ENCODE measurements around the gene SIX5. TPM values are rescaled to one million over a fixed set of nuclear protein-coding genes. Genes with fewer than 3 reads are reported as not detected.
A peak's percentile ranks its signal among the peaks of the same experiment; 100 is the strongest.

SIX5 gene
- total and polyA plus RNA-seq, 9 of the 15 experiments (the other 6 are each of a cell fraction or from before 2014, with no cell fraction given) = 1.4 to 17.2 (median 7.4) TPM; not detected in 2

DNA sequence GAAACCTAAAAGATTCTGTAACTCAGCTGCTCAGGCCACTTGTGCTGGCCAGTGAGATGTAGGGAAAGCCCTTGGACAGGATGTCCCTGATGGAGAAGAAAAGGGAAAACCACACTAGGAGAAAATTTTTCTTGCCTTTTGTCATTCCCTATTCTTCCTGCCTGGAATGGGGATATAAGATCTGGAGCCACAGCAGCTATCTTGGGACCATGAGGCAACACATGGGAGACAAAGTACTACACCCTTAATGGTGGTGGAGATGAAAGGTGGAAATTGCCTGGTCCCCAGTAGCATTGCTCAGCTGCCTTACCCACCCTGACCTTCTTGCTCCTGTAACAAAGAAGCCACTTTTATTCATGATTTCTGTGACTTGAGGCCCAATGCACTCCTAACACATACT lies 36.7 kb upstream of the SIX5 start:
- Histone ChIP-seq H3K27me3 (ENCODE audit: control insufficient read depth in 2 of 2, insufficient read depth in 2 of 2, low read length in 2 of 2) (no peaks in the 10 kb centered on the region), H3K36me3 (ENCODE audit: control insufficient read depth, insufficient read depth, low read length) (no peaks in the 10 kb centered on the region), H3K79me2 (ENCODE audit: control insufficient read depth, insufficient read depth, low read length) (no peaks in the 10 kb centered on the region), H2AFZ (ENCODE audit: low read depth, low read length) (no peak overlapping the region), H3K4me1 (replicated peaks in 1 of 2; ENCODE audit: control insufficient read depth in 2 of 2, insufficient read depth in 2 of 2, low read length in 2 of 2) (peaks cover 13 to 33% of the 10 kb centered on the region in 2 experiments; a peak in 4 of 5 replicates), H3K27ac (ENCODE audit: extremely low read depth, low read depth, low read length) (no peak overlapping the region), H4K20me1 (replicated peaks; ENCODE audit: control insufficient read depth, insufficient read depth, low read length) (no peaks in the 10 kb centered on the region), H3K9me3 (replicated peaks; ENCODE audit: control insufficient read depth, insufficient read depth, low read depth, low read length) (no peaks in the 10 kb centered on the region), H3K9ac (ENCODE audit: insufficient read depth in 1 of 2, low read depth in 2 of 2, low read length in 2 of 2) (no peak overlapping the region), H3K4me2 (ENCODE audit: insufficient read depth, low read length) (no peak overlapping the region), H3K4me3 (no peak overlapping the region), H3K9me1 (ENCODE audit: control insufficient read depth, insufficient read depth, low read length) (no peaks in the 10 kb centered on the region)
- POLR2A ChIA-PET = interaction anchor here (2.0 kb wide), 1 partner anchor 13 kb away, joined by 6 read pairs; the partner anchor contains the start of gene DMWD
- intact Hi-C loops (cut with micrococcal nuclease) = no loop called here
- ATAC-seq (no peak), DNase-seq (ENCODE audit: extremely low read depth in 1 of 4, low spot score in 3 of 4) (no peak), FAIRE-seq (no peak)
- in situ Hi-C loops (cut with MboI) = loop anchor here (10.0 kb wide), 1 partner anchor 199 kb away; no protein-coding TSS in a partner anchor
- no TSS peak for BruUV-seq (replicated peaks)
- CTCF ChIA-PET (ENCODE audit: low intra/inter-chr PET ratio) = no interaction called here
- TF ChIP-seq ZHX1 (conservative IDR thresholded peaks at IDR 0.05; ENCODE audit: low read length) = no peak
- TF ChIP-seq CBX1 (IDR thresholded peaks at IDR 0.05; ENCODE audit: low read depth) = peak; percentile 93; the same call in 1 of the 2 replicates
- TF ChIP-seq GABPB1 (CRISPR knock-in tag; IDR thresholded peaks at IDR 0.05) = no peak
- no peak for TF ChIP-seq ZNF668 (CRISPR knock-in tag; IDR thresholded peaks at IDR 0.05)
- TF ChIP-seq MEF2D (tag; conservative IDR thresholded peaks at IDR 0.05; ENCODE audit: low read depth) = no peak
- no peak for TF ChIP-seq FOXM1 (IDR thresholded peaks at IDR 0.05; ENCODE audit: low read depth)
- no peak for TF ChIP-seq FOXM1 (CRISPR knock-in tag; IDR thresholded peaks at IDR 0.05; ENCODE audit: low read depth)
- no peak for TF ChIP-seq ZNF184 (CRISPR knock-in tag; IDR thresholded peaks at IDR 0.05)
- TF ChIP-seq CBX3 (IDR thresholded peaks at IDR 0.05; ENCODE audit: borderline replicate concordance in 1 of 2, low read length in 2 of 2) = peak in 1 of 2 experiments; percentile 89; a peak in 2 of 3 replicates
- no peak for TF ChIP-seq MAX (CRISPR knock-in tag; IDR thresholded peaks at IDR 0.05)
- TF ChIP-seq, protein P1, sequence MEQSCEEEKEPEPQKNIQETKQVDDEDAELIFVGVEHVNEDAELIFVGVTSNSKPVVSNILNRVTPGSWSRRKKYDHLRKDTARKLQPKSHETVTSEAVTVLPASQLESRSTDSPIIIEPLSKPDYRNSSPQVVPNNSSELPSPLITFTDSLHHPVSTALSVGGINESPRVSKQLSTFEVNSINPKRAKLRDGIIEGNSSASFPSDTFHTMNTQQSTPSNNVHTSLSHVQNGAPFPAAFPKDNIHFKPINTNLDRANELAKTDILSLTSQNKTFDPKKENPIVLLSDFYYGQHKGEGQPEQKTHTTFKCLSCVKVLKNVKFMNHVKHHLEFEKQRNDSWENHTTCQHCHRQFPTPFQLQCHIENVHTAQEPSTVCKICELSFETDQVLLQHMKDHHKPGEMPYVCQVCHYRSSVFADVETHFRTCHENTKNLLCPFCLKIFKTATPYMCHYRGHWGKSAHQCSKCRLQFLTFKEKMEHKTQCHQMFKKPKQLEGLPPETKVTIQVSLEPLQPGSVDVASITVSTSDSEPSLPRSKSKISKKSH (CRISPR knock-in tag; IDR thresholded peaks at IDR 0.05) = no peak
- TF ChIP-seq ARID3A (IDR thresholded peaks at IDR 0.05; ENCODE audit: borderline replicate concordance, low read depth, low read length) = no peak
- no peak for TF ChIP-seq SRSF1 (IDR thresholded peaks at IDR 0.05; ENCODE audit: low read depth, low read length)
- TF ChIP-seq NR2F6 (CRISPR knock-in tag; IDR thresholded peaks at IDR 0.05) = no peak
- no peak for TF ChIP-seq STAT5A (IDR thresholded peaks at IDR 0.05; ENCODE audit: borderline replicate concordance, low read length)
- TF ChIP-seq GATAD2A (IDR thresholded peaks at IDR 0.05) = no peak
- TF ChIP-seq TRIM24 (IDR thresholded peaks at IDR 0.05) = no peak
- TF ChIP-seq HDAC2 (IDR thresholded peaks at IDR 0.05) = peak; percentile 76
- TF ChIP-seq IFI16 (CRISPR knock-in tag; IDR thresholded peaks at IDR 0.05) = no peak
- TF ChIP-seq PTBP1 (IDR thresholded peaks at IDR 0.05; ENCODE audit: low read depth, low read length) = peak; percentile 86; the same call in 1 of the 2 replicates
